ENCODE measurements around the gene INTS6.

Gene INTS6

GRCh38 chr13:51336746-51337145 is 116.1 kb downstream of the INTS6 start:
- Histone ChIP-seq H3K79me2 (ENCODE audit: low read length) (no peaks in the 10 kb centered on the region), H3K36me3 (replicated peaks; ENCODE audit: insufficient read depth, low read length) (no peaks in the 10 kb centered on the region), H3K4me2 (ENCODE audit: low read depth, low read length) (no peak overlapping the region), H3K27me3 (replicated peaks; ENCODE audit: insufficient read depth, low read length) (no peaks in the 10 kb centered on the region), H3K4me3 (ENCODE audit: low read length) (no peak overlapping the region), H3K27ac (ENCODE audit: low read length) (no peak overlapping the region), H3F3A (ENCODE audit: insufficient read depth, low read length) (no peaks in the 10 kb centered on the region), H3K4me1 (ENCODE audit: low read length) (peaks cover under 1% of the 10 kb centered on the region), H3K9me3 (replicated peaks; ENCODE audit: insufficient read depth, low read length) (no peaks in the 10 kb centered on the region), H3K9me2 (replicated peaks; ENCODE audit: insufficient read depth, low read length) (no peaks in the 10 kb centered on the region), H3K9ac (ENCODE audit: low read length) (no peak overlapping the region), H2AFZ (ENCODE audit: low read length) (no peak overlapping the region), H4K20me1 (ENCODE audit: insufficient read depth, low read length) (no peaks in the 10 kb centered on the region)
- TF ChIP-seq EZH2phosphoT487 (IDR thresholded peaks at IDR 0.05; ENCODE audit: low read length) (no peak), CTCF (IDR thresholded peaks at IDR 0.05; ENCODE audit: low read length) (no peak), EZH2 (optimal IDR thresholded peaks at IDR 0.05; ENCODE audit: low read depth, low read length) (no peak)
- DNase-seq: no peak

- Histone ChIP-seq H3K79me2 (ENCODE audit: low read length) (no peaks in the 10 kb centered on the region), H3K4me2 (ENCODE audit: low read depth, low read length) (no peak overlapping the region), H3F3A (ENCODE audit: insufficient read depth, low read length) (no peaks in the 10 kb centered on the region), H3K27ac (ENCODE audit: low read length) (no peak overlapping the region), H4K20me1 (ENCODE audit: insufficient read depth, low read length) (no peaks in the 10 kb centered on the region), H3K4me3 (ENCODE audit: low read length) (no peak overlapping the region), H3K4me1 (ENCODE audit: low read length) (peaks cover 9% of the 10 kb centered on the region), H3K27me3 (replicated peaks; ENCODE audit: insufficient read depth, low read length) (no peaks in the 10 kb centered on the region), H2AFZ (ENCODE audit: low read length) (no peak overlapping the region), H3K36me3 (replicated peaks; ENCODE audit: insufficient read depth, low read length) (no peaks in the 10 kb centered on the region), H3K9me2 (replicated peaks; ENCODE audit: insufficient read depth, low read length) (no peaks in the 10 kb centered on the region), H3K9ac (ENCODE audit: low read length) (no peak overlapping the region), H3K9me3 (replicated peaks; ENCODE audit: insufficient read depth, low read length) (no peaks in the 10 kb centered on the region)
- DNase-seq: no peak
- TF ChIP-seq EZH2phosphoT487 (IDR thresholded peaks at IDR 0.05; ENCODE audit: low read length) (no peak), CTCF (IDR thresholded peaks at IDR 0.05; ENCODE audit: low read length) (no peak), EZH2 (optimal IDR thresholded peaks at IDR 0.05; ENCODE audit: low read depth, low read length) (no peak)
Observed at GRCh38 chr13:51333826-51334225, 119.0 kb downstream of the INTS6 start.

GRCh38 chr13:51333421-51333820 is 119.4 kb downstream of the INTS6 start:
- Histone ChIP-seq H3K4me3 (ENCODE audit: low read length) (no peak overlapping the region), H3K4me2 (ENCODE audit: low read depth, low read length) (no peak overlapping the region), H3K4me1 (ENCODE audit: low read length) (peaks cover 9% of the 10 kb centered on the region), H3K27me3 (replicated peaks; ENCODE audit: insufficient read depth, low read length) (no peaks in the 10 kb centered on the region), H3F3A (ENCODE audit: insufficient read depth, low read length) (no peaks in the 10 kb centered on the region), H3K27ac (ENCODE audit: low read length) (no peak overlapping the region), H2AFZ (ENCODE audit: low read length) (no peak overlapping the region), H3K9me3 (replicated peaks; ENCODE audit: insufficient read depth, low read length) (no peaks in the 10 kb centered on the region), H3K79me2 (ENCODE audit: low read length) (no peaks in the 10 kb centered on the region), H3K9me2 (replicated peaks; ENCODE audit: insufficient read depth, low read length) (no peaks in the 10 kb centered on the region), H4K20me1 (ENCODE audit: insufficient read depth, low read length) (no peaks in the 10 kb centered on the region), H3K36me3 (replicated peaks; ENCODE audit: insufficient read depth, low read length) (no peaks in the 10 kb centered on the region), H3K9ac (ENCODE audit: low read length) (no peak overlapping the region)
- TF ChIP-seq EZH2 (optimal IDR thresholded peaks at IDR 0.05; ENCODE audit: low read depth, low read length): no peak
- no peak for TF ChIP-seq CTCF (IDR thresholded peaks at IDR 0.05; ENCODE audit: low read length)
- no peak for TF ChIP-seq EZH2phosphoT487 (IDR thresholded peaks at IDR 0.05; ENCODE audit: low read length)
- no peak for DNase-seq
